Mammary epithelial cell (primary cell): ENCODE data around the gene TTC23.

ENCODE experiments used
- EZH2 ChIP-seq: IDR thresholded peaks from 2 replicates; pipeline ENCODE4 v1.6.1; 2012; ENCODE audit warnings: low read length, inconsistent platforms, borderline replicate concordance
- TF ChIP-seq, protein P1 (sequence below), 2 donors: IDR thresholded peaks in 1 of 2; conservative IDR thresholded peaks in 1 of 2; 2 replicates each; pipeline ENCODE4 v1.5.1; 2011 to 2012; ENCODE audit warnings: inconsistent platforms in 2 of 2, low read length in 2 of 2, mild to moderate bottlenecking in 2 of 2, control low read depth in 1 of 2, low read depth in 1 of 2; ENCODE audit not compliant: insufficient read depth in 1 of 2; ENCODE audit errors: extremely low read depth in 1 of 2

DNA sequence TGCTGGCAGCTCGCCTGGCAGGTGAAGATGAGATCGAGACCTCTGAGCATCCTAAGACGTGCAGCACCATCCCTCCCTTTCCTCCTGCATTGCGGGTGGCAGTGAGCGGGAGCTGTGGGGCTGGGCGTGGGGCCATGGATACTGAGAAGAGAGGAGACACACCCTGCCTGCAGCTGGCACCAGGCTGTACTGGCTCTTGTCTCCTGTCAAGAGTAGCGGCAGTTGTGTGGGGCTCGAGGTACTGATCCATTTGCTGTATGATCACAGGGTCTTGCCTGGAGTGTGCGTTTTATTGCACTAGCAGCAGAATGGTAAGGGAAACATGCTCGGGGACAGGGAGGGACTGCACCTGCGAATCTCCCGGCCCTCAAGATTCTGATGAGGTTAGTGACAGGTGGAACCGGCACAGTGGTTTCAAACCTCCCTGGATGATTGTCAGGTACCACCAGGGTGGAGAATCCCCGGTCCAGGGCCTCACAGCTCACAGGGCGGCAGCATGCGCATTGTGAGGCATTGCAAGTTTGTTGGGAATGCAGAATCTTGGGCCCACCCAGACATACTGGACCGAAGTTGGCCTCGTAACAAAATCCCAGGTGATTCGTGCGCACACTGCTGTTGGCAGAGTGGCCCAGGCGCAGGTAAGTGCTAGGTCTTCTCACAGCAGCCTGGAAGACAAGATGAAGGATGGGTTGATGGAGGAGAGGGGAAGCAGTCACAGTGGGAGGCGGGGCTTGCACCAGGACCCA is 130.4 kb downstream of the TTC23 start:
- TF ChIP-seq, protein P1, sequence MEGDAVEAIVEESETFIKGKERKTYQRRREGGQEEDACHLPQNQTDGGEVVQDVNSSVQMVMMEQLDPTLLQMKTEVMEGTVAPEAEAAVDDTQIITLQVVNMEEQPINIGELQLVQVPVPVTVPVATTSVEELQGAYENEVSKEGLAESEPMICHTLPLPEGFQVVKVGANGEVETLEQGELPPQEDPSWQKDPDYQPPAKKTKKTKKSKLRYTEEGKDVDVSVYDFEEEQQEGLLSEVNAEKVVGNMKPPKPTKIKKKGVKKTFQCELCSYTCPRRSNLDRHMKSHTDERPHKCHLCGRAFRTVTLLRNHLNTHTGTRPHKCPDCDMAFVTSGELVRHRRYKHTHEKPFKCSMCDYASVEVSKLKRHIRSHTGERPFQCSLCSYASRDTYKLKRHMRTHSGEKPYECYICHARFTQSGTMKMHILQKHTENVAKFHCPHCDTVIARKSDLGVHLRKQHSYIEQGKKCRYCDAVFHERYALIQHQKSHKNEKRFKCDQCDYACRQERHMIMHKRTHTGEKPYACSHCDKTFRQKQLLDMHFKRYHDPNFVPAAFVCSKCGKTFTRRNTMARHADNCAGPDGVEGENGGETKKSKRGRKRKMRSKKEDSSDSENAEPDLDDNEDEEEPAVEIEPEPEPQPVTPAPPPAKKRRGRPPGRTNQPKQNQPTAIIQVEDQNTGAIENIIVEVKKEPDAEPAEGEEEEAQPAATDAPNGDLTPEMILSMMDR (conservative IDR thresholded peaks at IDR 0.05 in 1 of 2, IDR thresholded peaks at IDR 0.05 in 1 of 2; ENCODE audit: extremely low read depth in 1 of 2, insufficient read depth in 1 of 2, low read depth in 1 of 2, low read length in 2 of 2) = no peak
- no peak for TF ChIP-seq EZH2
